A549 treated with GW870086 at 1 μM for 4 hours (cell line): Measurements from ENCODE around the gene PCNT. TPM values are rescaled to one million over a fixed set of nuclear protein-coding genes. Genes with fewer than 3 reads are reported as not detected.

ENCODE experiments used
- total RNA-seq: library from RNA; stranded (reverse); fragments of 200-300 nt; extraction: Qiagen RNA extraction; gene quantifications from 5 replicates; pipeline ENCODE4 v1.2.3, GENCODE V29; 2022; ENCODE audit warnings: low read depth

Gene PCNT, protein sequence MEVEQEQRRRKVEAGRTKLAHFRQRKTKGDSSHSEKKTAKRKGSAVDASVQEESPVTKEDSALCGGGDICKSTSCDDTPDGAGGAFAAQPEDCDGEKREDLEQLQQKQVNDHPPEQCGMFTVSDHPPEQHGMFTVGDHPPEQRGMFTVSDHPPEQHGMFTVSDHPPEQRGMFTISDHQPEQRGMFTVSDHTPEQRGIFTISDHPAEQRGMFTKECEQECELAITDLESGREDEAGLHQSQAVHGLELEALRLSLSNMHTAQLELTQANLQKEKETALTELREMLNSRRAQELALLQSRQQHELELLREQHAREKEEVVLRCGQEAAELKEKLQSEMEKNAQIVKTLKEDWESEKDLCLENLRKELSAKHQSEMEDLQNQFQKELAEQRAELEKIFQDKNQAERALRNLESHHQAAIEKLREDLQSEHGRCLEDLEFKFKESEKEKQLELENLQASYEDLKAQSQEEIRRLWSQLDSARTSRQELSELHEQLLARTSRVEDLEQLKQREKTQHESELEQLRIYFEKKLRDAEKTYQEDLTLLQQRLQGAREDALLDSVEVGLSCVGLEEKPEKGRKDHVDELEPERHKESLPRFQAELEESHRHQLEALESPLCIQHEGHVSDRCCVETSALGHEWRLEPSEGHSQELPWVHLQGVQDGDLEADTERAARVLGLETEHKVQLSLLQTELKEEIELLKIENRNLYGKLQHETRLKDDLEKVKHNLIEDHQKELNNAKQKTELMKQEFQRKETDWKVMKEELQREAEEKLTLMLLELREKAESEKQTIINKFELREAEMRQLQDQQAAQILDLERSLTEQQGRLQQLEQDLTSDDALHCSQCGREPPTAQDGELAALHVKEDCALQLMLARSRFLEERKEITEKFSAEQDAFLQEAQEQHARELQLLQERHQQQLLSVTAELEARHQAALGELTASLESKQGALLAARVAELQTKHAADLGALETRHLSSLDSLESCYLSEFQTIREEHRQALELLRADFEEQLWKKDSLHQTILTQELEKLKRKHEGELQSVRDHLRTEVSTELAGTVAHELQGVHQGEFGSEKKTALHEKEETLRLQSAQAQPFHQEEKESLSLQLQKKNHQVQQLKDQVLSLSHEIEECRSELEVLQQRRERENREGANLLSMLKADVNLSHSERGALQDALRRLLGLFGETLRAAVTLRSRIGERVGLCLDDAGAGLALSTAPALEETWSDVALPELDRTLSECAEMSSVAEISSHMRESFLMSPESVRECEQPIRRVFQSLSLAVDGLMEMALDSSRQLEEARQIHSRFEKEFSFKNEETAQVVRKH (N-terminal part only)
- total RNA-seq = 12.3 to 13.8 TPM (median 13.1 TPM) in 5 replicates

DNA sequence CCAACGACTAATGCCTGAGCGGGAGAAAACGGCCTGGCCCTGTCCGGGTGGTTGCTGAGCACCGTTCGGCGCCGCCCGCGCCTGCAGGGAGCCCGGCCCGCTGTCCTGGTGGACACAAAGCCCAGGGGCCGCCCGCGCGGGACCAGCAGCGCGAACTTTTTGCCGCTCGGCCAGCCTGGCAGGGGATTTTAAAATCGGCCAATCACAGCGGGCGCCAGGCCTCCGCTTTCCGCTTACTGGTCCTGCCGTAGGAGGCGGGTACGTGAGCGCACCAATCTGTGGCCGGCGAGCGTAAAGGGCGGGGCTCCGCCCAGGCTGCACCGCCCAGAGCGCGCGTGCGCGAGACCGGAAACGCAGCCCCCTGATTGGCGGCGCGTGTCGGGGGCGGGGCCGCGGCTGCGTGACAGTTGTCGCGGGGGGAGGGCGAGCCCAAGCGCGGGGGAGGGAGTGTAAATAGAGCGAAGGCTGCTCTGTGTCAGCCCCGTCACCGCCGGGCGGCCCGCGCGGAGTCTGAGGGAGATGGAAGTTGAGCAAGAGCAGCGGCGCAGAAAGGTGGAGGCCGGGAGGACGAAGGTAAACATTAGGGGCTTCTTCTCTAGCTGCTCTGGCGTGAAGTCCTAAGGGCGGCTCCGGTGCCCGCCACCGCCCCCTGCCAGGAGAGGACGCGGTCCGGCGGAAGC is at the start of gene PCNT, which contains the start of gene C21orf58:
Gene PCNT, plus strand, starts transcription at position 447 of the 680 bp plus-strand sequence. Its CDS starts 73 bp downstream, at position 520.
Gene C21orf58, minus strand, starts transcription at position 161 of the 680 bp plus-strand sequence. CDS start 1,132 bp downstream, outside the sequence.

DNA sequence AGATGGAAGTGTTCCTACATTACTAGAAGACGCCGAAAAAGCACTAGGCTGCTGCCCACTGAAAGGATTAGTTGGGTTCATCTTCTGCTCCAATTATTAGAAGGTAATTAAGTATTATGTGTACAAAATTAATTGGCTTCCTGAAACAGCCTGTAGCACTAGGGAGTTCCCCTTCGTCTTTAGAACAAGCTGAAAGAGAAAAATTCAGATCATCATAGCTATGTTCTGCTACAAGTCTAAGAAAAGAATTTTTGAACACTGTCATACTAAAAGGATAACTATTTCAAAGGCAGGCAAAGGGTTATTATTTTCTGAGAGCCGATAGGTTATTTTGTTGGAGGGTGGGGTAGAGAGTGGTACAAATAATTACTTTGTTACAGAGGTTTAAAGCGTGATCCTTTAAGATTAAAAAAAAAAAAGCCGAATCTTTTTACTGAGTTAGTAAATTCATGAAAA is 38.7 kb upstream of the PCNT start, which contains the start of gene MCM3AP:
Gene MCM3AP, minus strand, starts transcription at position 406 of the 456 bp plus-strand sequence. Its CDS starts 325 bp downstream, at position 81.

DNA sequence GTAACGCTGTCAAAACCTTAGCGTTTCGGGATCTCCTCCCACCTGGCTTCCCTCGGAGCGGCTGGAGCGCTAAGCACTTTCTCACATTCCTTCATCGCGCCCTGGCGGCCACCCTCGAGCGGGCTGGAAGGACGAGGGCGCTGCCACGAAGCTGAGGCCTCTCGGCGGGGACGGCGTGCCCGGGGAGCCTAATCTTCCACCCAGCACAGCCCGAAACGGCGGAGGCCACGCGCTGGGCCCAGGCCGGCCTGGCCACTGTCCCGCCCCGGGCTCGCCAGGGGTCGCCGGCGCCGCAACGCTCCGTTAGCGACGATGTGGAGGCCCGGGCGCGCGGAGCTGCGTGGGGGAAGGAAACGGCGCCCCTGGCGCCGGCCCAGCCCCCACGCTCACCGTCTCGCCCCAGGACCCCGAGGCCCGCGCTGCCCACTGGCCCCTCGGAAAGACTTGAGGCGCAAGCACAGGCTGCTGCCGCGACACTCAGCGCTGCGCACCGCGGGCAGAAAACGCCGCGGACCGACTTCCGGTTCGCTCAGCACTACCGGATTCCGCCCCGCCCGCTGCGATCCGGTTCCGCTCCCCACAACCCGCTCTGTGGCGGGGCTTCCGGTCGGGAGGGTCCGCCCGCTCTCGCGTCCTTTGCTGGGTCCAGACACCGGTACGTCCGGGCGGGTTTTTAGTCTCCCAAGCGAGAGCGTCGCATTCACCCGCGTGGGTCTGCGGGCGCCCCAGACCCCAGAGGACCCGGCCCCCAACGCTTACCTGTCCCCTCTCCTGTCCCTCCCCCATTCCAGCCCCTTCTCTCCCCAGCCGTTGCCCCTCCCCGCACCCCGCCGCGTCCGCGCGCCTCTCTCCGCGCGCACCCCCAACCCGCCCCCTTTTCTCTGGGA is 38.0 kb upstream of the PCNT start, which contains the start of gene YBEY:
Gene YBEY, plus strand, starts transcription at position 582 of the 887 bp plus-strand sequence. CDS start 572 bp downstream, outside the sequence.

DNA sequence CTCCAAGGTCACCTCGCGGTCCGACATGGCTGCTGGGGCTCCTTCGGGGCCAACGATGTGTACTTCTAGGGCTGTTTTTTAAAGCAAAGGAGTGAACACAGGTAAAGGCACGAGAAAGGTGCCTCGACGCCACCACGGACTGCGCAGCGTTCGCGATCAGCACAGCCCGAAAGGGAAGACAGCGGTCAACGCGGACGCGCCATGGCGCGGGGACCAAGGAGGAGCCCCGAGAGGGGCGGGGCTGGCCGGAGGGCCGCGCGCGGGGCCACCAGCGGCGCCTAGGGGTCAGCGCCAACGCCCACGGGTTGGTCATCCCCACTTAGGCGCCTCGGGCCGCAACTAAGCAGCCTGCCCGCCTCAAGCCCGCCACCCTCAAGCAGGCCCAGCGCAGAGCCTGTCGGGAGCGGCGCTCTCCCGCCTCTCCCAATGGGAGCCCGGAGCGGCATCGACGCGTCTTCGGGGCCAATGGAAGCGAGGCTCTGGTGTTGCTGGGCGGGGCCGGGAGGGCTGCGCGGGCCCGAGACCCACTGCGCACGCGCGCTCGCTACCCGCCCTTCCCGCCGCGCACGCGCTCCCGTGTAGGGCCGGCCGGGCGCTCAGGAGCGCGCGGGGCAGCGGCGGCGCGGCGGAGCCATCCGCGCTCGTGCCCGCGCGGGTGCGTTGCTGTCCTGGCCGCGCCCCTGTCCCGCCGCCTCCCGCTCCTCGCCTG is 134.5 kb downstream of the PCNT start, which contains the start of gene DIP2A:
Gene DIP2A, plus strand, starts transcription at position 577 of the 709 bp plus-strand sequence. CDS start 241 bp downstream, outside the sequence.

Other genes starting within 250 kb of the PCNT start
- 14.2 to 16.4 TPM (median 15.6 TPM) in 5 replicates for gene COL6A2, start 226.0 kb upstream of the PCNT start, total RNA-seq
- gene FTCD, start 168.6 kb upstream of the PCNT start, total RNA-seq = 0.09 TPM in 1 of 5 replicates, not detected in the others
- 0.15 to 0.34 TPM (median 0.22 TPM) in 4 of 5 replicates, not detected in the other for gene SPATC1L, start 139.7 kb upstream of the PCNT start, total RNA-seq
- gene LSS, start 95.4 kb upstream of the PCNT start, total RNA-seq = 11.1 to 15.6 TPM (median 14.3 TPM) in 5 replicates
- 32.9 to 41.8 TPM (median 39.2 TPM) in 5 replicates for gene MCM3AP, start 38.5 kb upstream of the PCNT start, total RNA-seq
- 26.1 to 30.1 TPM (median 27.1 TPM) in 5 replicates for gene YBEY, start 37.8 kb upstream of the PCNT start, total RNA-seq
- 3.5 to 4.6 TPM (median 4.2 TPM) in 5 replicates for gene C21orf58, start 286 bp upstream of the PCNT start, total RNA-seq
- 9.5 to 13.2 TPM (median 11.5 TPM) in 5 replicates for gene DIP2A, start 134.7 kb downstream of the PCNT start, total RNA-seq